HG03558 (cell line): ENCODE results near the gene SMC5.
A peak's percentile ranks its signal among the peaks of the same experiment; 100 is the strongest.
"Not testable (repeated sequence)": the region's sequence is repeated elsewhere in the genome, so short reads cannot be mapped to it uniquely, and the experiment has no call there.

Experiments used
- ATAC-seq: cut with Tn5 transposase; IDR thresholded peaks from one replicate; pipeline ENCODE4 v1.9.1; 2021; ENCODE audit warnings: moderate number of reproducible peaks; ENCODE audit not compliant: unreplicated experiment; ENCODE audit errors: extremely low read depth

SMC5 gene

DNA sequence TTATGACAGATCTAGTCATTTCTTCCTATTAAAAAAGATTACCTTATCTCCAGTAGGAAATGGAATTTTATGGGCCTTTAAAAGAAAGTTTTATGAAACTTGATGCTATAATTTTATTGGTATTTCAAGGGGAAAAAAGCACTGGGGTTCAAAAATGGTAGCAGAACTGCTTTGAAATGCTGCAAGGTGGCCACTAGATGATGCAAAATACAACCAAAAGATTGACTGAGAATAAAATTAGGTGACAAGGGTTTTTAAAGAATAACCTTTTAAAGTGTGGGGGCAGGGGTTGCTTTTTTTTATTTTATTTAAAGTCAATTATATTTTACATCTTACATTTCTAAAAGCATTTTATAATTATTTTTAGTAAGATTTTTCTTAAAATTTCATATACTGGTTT is 94.0 kb downstream of the SMC5 start:
- ATAC-seq, result no peak

DNA sequence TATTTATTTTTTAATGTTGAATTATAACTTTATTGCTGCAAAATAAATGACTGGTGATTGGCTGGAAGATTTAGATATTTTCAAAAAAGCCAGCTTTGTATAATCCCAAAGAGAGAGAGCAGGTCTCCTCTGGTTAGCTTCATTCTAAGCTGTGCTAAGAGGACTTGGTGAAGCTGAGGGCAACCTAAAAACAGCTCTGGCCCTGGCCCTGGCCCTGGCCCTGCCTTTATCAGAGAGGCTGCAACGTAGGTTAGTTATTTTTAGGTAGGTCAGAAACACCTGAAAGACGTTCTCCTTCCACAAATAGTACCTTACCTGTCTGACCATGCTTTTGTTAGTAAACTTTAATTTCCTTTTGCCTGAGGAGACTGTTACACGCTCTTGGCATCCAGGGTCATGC is 97.0 kb downstream of the SMC5 start:
- ATAC-seq, result no peak

DNA sequence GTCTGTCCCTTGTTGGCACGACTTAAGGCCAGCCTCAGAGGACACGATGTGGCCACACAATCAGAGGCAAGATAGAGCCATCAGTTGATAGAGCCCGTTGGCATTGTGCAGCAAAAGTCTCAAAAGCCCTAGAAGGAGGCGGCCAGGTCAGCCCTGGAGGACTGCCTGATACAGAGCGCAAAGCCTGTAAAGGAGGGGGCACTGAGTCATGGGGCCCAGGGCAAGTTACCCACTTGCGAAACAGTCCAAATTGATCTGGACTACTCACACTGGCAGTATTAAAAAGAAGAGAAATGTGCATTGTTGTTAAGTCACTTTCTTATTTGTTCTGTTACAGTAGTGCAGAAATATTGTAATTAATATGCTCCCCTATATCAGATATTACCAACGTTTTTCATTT is 104.2 kb downstream of the SMC5 start:
- no peak for ATAC-seq

DNA sequence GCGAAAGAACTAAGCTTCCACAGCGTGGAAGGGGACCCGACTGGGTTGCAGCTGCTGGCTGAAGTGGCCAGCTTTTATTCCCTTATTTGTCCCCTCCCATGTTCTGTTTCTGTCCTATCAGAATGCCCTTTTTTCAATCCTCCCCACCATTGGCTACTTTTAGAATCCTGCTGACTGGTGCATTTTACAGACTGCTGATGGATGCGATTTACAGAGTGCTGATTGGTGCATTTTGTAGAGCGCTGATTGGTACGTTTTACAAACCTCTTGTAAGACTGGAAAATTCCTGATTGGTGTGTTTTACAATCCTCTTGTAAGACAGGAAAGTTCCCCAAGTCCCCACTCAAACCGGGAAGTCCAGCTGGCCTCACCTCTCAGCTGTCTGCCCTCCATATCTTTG is 105.0 kb downstream of the SMC5 start:
- no peak for ATAC-seq

DNA sequence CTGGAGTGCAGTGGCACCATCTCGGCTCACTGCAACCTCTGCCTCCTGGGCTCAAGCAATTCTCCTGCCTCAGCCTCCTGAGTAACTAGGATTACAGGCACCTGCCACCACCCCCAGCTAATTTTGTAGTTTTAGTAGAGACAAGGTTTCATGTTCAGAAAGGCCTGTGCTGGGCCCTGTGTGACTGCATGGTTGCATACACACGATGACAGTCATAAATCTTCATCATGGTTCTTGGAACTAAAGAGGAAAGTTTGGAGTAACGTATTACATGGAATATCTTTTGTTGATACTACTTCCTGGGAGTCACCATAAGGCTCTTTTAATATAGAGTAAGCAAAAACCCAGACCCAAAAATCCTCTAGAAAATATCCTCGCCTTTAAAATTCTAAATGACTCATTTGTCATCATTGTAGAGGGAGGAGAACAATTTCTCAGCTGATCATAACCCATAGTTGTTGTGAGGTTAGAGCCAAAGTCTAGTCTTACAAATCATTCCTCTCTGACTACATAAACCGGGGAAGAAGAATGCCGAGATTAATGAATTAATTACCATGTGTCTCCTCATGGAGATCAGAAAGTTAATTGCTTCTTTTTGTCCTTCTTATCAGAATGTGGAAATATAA is 108.6 kb downstream of the SMC5 start:
- no peak for ATAC-seq

DNA sequence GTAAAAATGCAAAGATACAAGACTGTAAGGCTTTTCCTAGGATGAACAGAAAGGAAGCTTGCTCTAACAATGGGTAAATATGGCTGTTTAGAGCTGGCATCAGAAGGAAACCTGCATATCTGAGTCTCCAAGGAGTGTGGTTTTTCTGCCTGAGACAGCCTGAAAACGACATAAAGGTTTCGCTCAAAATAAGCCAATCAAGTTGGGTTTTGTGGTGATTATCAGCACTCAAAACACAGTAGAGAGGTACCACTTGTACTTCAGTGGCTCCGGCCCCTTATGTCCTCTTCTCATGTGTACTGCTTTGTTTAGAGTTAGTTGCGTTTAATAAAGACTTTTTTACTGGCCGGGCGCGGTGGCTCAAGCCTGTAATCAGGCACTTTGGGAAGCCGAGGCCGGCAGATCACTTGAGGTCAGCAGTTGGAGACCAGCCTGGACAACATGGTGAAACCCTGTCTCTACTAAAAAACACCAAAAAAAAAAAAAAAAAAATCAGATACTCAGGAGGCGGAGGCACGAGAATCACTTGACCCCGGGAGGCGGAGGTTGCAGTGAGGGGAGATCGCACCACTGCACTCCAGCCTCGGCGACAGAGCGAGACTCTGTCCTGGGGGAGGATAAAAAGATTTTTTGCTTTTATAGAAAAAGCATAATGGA is 116.3 kb downstream of the SMC5 start:
- no peak for ATAC-seq

DNA sequence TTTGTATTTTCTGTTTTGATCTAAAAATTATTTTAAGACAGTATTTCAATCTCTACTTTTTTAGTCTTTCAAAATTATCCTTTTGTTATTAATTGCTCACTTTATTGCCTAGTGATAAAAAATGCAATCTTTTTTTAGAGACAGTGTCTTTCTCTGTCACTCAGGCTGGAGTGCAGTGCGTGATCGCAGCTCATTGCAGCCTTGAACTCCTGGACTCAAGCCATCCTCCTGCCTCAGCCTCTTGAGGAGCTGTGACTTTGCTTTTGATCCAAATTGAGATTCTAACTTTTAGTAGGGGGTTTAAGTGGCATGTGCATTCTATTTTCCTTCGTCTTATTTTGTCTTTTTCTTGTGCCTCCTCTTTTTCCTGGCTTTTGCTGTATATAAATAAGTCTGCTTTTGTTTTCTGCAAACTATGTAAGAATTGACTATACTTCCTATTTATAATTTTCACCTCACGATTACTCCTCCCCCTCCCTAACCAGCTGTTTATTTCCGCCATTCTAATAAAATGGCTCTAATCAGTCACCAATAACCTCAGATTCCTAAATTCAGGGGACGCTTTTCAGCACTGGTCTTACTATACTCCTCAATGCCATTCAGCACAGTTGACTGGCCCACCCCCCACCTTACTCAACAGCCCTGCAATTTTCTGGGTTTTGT is 123.4 kb downstream of the SMC5 start:
- ATAC-seq, result no peak

DNA sequence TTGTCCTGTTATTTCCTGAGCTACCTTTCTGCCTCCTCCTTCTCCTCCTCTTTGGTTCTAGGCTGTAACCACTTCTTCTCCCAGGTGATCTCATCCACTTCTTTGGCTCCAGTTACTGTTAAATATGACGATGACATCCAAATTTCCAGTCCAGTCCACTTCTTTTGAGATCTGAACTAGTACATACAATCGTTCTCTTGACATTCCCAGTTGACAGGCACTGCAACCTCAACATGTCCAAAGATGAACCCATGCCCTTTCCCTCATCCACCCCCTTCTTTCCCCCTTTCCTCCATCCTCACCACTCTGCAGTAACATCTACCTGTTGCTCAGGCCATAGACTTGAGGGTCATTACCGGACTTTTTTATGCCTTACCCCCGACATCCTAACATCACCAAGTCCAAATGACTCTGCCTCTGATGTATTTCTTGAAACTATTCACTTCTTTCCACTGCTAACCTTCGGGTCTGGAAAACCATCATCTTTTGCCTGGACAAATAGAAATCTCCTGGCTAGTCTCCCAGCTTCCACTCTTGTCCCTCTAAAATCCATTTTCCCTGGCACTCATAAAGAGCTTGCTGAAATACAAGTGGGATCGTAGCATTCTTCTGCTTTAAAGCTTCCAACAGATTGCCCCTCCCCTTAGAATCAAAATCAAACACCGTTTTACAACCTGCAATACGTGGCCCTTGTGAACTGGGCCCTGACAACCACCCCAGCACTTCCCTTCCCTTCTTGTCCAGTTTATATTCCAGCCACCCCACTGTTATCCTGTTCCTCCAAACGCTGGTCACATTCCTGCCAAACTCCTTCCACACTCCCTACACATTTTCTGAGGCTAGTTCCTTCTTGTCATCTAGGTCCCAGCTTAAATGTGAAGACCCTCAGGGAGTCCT is 124.2 kb downstream of the SMC5 start:
- ATAC-seq, result no peak

DNA sequence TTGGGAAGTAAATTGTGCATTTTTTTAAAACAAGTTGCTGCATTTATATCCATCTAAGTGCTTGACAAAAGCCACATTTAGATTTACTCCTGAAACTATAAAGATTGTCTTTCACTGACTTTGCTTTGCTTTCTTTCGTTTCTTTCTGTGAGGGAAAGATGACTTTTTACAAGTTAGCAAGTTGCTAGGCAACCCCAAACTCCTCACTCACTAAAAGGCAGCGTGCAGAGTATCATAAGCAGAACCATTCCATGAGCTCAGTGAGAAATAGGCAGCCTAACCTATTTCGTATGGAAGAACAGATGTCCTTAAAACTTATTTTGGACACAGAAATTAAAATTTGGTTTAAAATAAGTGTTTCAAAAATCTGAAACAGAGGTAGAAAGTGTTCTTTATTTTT is 126.6 kb downstream of the SMC5 start:
- no peak for ATAC-seq

DNA sequence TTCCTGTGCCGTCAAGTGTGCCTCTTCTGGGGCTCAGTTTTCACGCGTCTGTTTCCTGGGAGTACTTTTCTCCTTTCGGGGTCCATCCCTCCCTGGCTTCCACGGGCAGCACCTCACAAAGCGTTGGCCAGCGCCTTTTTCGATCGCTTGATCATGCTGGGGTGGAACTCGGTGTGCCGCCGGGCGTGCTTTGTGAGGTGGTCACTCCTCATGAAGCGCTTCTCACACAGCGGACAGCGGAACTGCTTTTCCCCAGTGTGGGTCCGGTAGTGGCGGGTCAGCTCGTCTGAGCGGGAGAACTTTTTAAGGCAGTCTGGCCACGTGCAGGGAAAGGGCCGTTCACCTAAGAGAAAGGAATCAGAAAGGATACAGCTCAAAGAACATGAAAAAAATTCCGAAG is 128.9 kb downstream of the SMC5 start:
- no peak for ATAC-seq

DNA sequence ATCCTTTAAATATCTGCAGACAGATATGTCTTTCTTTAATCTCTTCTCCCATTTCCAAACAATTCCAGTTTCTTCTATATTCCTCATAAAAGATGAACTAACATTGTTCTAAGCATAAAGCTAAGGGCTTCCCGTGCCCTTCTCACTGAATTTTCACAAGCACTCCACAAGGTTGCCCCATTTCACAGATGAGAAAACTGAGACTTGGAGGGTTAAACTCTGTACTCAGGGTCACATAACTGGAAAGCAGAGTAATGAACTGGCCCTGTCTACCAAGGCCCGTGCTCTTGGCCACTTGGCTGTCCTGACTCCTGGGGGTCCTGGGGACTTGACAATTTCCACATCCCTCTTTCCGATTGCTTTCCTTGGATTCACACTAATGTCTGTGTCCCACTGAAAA is 130.4 kb downstream of the SMC5 start:
- ATAC-seq, result no peak

DNA sequence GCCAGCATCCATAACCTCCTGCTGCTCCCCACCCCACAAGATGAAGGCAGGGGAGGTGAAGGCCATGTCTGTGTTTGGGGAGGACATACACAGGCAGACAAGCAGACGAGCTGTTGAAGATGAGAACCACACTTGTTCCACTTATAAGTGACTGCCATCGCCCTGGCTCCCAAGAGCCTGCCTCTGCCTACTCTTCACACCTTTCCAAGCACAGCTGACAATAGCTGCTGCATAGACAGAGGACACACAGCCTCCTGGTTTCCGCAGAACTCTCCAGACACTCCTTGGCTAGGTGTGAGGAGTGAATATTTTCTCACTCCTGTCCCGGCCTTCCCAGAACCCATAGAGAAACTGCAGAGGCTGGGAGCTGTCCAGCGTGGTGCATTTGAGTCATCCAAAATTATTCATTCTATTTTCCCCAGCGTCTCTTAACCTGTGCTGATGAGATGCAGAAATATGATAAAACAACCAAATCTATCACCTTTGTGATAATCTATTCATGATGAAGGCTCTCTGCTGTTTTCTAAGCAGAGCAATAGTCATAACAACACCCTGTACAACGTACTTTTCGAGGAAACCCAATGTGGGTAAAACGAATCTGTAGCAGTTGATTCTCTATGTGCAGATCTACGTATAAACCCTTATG is 131.0 kb downstream of the SMC5 start:
- ATAC-seq, result no peak

DNA sequence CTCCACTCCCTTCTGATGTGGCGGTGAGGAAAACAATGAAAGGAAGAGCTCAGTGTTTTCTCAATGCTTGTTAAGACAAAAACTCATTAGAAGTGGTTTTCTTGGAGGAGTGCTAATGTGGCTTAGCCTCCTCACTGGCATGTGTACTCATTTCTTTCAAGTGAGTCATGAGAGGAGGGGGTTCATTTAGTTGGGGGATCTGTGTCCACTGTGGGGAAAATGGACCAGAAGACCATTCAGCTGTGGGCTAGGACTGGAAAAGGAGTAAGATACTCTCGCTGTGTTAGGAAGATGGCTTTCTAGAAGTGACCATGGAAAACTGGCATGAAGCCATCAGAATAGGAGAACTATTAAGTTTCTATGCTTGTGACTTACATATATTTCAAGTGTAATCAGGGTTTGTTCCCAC is 132.2 kb downstream of the SMC5 start:
- no peak for ATAC-seq

DNA sequence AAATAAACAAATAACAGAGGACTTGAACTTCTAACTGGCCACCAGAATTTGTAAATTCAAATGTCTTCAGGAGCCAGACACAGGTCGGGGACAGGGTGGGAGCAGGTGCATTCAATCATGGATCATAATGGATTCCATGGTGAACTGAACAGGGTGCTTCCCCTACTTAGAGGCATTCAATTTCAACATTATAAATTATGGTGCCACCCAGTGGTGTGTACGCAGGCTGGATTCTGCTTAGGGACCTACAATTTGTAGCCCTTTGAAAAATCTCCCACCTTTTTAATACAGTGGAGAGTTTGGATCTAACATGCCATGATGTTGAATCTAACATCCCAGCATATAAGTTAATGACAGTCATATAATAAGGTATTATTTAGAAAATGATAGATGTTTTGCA is 133.4 kb downstream of the SMC5 start:
- no peak for ATAC-seq

DNA sequence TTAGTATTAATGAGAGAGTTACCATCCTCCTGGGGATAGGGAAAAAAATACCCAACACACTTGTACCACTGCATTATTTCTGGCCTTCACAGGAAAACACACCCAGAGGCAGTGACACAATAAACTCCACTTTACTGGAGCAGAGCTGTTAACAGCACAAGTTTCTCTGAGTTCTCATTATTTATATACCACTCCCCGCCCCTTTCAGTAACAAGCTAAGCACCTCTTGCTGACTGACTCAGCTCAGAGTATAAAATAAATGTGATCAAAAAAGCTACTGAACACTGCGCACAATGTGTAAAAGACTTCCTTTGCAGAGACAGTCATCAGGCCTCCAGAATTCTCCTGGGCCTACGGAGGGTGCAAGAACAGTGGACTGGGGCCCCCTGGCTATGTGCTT is 134.1 kb downstream of the SMC5 start:
- no peak for ATAC-seq

DNA sequence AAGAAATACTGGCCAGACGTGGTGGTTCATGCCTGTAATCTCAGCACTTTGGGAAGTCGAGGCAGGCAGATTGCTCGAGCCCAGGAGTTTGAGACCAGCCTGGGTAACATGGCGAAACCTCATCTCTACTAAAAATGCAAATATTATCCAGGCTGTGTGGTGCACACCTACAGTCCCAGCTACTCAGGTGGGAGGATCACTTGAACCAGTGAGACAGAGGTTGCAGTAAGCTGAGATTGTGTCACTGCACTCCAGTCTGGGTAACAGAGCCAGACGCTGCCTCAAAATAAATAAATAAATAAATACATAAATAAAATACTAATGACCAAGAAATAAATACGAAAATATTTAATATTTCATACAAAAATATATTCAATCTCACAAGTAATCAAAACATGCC is 136.9 kb downstream of the SMC5 start:
- no peak for ATAC-seq

DNA sequence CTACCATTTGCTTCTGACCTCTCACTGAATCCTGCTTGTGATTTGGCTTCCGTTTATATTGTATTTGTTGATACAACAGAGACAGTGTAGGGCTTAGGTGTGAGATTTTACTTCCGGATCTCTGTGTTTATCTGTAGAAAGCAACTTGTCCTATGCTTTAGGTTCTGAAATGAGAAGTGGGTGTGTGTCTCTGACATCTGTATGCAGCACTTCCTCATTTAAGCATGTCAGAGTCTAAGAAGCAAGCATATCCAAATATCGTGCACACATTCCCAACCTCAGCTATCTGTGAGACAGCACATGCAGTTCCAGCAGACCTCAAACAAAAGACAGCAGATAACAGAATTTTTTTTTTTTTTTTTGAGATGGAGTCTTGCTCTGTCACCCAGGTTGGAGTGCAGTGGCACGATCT is 139.4 kb downstream of the SMC5 start:
- ATAC-seq, result peak; percentile 99

DNA sequence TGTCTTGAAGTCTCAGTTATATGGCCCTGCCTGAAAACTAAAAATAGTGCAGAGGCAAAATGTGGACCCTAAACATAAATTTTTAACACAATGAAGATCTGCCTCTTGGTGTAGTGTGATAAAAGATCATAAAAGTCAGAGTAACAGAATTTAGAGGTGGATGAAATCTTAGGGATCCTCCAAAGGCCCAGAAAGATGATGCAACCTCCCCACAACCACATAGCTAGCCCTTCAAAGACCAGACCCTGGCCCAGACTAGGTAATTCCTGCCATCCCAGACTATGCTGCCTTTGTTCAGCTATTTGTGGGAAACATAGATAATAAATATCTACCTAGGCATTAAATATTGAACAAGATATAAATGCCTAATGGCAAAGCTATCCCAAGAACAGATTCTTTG is 140.4 kb downstream of the SMC5 start:
- no peak for ATAC-seq

DNA sequence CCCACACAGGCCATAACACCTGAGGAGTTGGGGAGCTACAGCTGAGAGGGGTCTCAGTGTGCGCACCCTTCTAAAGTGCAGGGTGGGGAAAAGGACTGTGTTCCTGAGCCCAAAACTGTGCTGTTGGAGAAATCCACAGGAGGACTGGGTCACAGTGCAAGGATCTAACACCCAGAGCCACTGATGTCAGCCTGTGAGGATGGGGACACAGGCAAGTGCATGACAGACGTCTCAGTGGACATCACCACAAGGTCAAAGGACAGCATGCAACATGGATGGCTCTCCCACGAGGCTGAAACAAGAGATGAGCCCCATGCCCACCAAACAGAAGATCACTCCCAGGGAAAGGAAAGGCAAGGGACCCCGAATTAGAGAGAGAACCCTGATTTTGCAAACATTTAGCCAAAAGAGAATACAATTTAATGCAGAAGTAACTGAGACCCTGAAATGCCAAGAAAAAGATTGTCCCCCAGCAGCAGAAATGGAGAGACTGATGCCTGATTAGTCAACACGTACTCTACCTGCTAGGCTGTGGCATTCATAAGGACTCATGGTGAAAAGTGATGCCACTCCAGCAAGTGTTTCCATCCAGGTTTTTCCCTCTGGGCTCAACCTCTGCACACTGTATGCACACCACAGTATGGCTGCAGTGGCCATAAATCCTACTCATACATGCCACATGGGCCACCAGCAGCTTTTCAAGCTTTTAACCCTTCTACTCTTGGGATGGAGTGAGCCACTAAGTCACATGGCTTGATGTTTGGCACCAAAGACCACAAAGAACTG is 141.5 kb downstream of the SMC5 start:
- ATAC-seq, result no peak

DNA sequence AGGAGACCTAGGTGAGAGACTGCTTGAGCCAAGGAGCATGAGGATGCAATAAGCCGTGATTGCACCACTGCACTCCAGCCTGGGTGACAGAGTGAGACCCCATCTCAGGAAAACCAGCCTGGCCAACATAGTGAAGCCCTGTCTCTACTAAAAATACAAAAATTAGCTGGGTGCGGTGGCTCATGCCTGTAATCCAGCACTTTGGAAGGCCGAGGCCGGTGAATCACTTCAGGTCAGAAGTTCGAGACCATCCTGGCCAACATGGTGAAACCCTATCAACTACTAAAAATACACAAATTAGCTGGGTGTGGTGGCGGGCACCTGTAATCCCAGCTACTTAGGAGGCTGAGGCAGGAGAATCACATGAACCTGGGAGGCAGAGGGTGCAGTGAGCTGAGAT is 142.5 kb downstream of the SMC5 start:
- ATAC-seq, result not testable (repeated sequence)
